K562 (cell line): ENCODE measurements around the gene SSR4. TPM values are rescaled to one million over a fixed set of nuclear protein-coding genes. Genes with fewer than 3 reads are reported as not detected.

Experiments used
- ATAC-seq: fragments of 200-7000 bp; cut with Tn5 transposase; 3 replicates; pipeline ENCODE4 v1.9.1; 2020; ENCODE audit warnings: moderate library complexity
- BruUV-seq: library from RNA; stranded (reverse); fragments of 400-500 nt; replicated peaks from 2 replicates; lab custom pipeline; 2021; lab: Mats Ljungman, UMichigan
- CTCF ChIA-PET: fragments of 300-600 bp; formaldehyde crosslinking; extraction: SDS; loops from one replicate; lab custom pipeline; 2021; ENCODE audit warnings: low intra/inter-chr PET ratio; lab: Yijun Ruan, JAX
- POLR2A ChIA-PET: fragments of 300-600, 350-650 bp; sonication (Branson Sonifier 250); formaldehyde crosslinking; extraction: SDS; loops from one replicate; lab custom pipeline; 2021; ENCODE audit warnings: antibody characterized with exemption, inconsistent platforms; lab: Yijun Ruan, JAX
- DNase-seq, 4 experiments: peaks; one replicate each; pipeline versions ENCODE4 v3.0.0 to v3.0.0-alpha.2; 2011 to 2018; ENCODE audit warnings: low spot score in 3 of 4, mixed read lengths in 3 of 4; ENCODE audit errors: extremely low read depth in 1 of 4
- FAIRE-seq: peaks from 2 replicates; lab custom pipeline; 2011; peaks lifted over from hg19 to GRCh38; lab: Jason Lieb, UNC
- H2AFZ ChIP-seq: 2 replicates; pipeline ENCODE4 v1.6.0; 2011; ENCODE audit warnings: low read depth, low read length, control low read depth, inconsistent platforms
- H3K27ac ChIP-seq: fragments of 200-600 bp; 3 replicates; pipeline ENCODE4 v1.8.0; 2011; ENCODE audit warnings: low read depth, mild to moderate bottlenecking, control low read depth, inconsistent platforms, low read length, moderate library complexity, mixed read lengths; ENCODE audit errors: extremely low read depth
- H3K27me3 ChIP-seq, 2 experiments: fragments of 300-600 bp in 1 of 2; 2 replicates in 1 of 2; 3 replicates in 1 of 2; pipeline versions ENCODE4 v1.6.0 to v1.8.0; 2011; ENCODE audit warnings: inconsistent platforms in 2 of 2, low read length in 2 of 2, mild to moderate bottlenecking in 1 of 2, mixed read lengths in 1 of 2, moderate library complexity in 1 of 2; ENCODE audit not compliant: control insufficient read depth in 2 of 2, insufficient read depth in 2 of 2
- H3K36me3 ChIP-seq: fragments of 300-600 bp; 3 replicates; pipeline ENCODE4 v1.8.0; 2011; ENCODE audit warnings: mild to moderate bottlenecking, low read length, inconsistent platforms; ENCODE audit not compliant: control insufficient read depth, insufficient read depth
- H3K4me1 ChIP-seq, 2 experiments: fragments of 200-600 bp in 1 of 2; replicated peaks in 1 of 2; 2 replicates in 1 of 2; 3 replicates in 1 of 2; pipeline versions ENCODE4 v1.5.1 to v1.8.0; 2011; ENCODE audit warnings: inconsistent platforms in 2 of 2, low read length in 2 of 2, mild to moderate bottlenecking in 1 of 2, mixed read lengths in 1 of 2, moderate library complexity in 1 of 2; ENCODE audit not compliant: control insufficient read depth in 2 of 2, insufficient read depth in 2 of 2
- H3K4me2 ChIP-seq: 2 replicates; pipeline ENCODE4 v1.6.1; 2011; ENCODE audit warnings: low read length, control low read depth, inconsistent platforms, mixed read lengths; ENCODE audit not compliant: insufficient read depth
- H3K4me3 ChIP-seq: fragments of 200-600 bp; sonication (generic), shearing (Covaris generic); 2 replicates; pipeline ENCODE4 v1.5.1; 2016; ENCODE audit warnings: control low read depth, inconsistent platforms
- H3K79me2 ChIP-seq: fragments of 200-600 bp; 3 replicates; pipeline ENCODE4 v1.8.0; 2011; ENCODE audit warnings: low read length, inconsistent platforms; ENCODE audit not compliant: control insufficient read depth, insufficient read depth
- H3K9ac ChIP-seq, 2 experiments: 2 replicates each; pipeline versions ENCODE4 v1.6.0 to v1.6.1; 2011; ENCODE audit warnings: low read depth in 2 of 2, low read length in 2 of 2, control low read depth in 1 of 2, inconsistent platforms in 1 of 2, mild to moderate bottlenecking in 1 of 2, mixed read lengths in 1 of 2; ENCODE audit not compliant: insufficient read depth in 1 of 2
- H3K9me1 ChIP-seq: one replicate; pipeline ENCODE4 v1.6.0; 2011; ENCODE audit warnings: inconsistent platforms, mild to moderate bottlenecking, low read length, moderate library complexity; ENCODE audit not compliant: control insufficient read depth, insufficient read depth
- H3K9me3 ChIP-seq: replicated peaks from 2 replicates; pipeline ENCODE4 v1.5.1; 2011; ENCODE audit warnings: low read depth, low read length, inconsistent platforms; ENCODE audit not compliant: control insufficient read depth, insufficient read depth
- H4K20me1 ChIP-seq: replicated peaks from 2 replicates; pipeline ENCODE4 v1.6.1; 2011; ENCODE audit warnings: low read length, inconsistent platforms, mixed read lengths; ENCODE audit not compliant: control insufficient read depth, insufficient read depth
- KLF13 ChIP-seq: fragments of 450-650 bp; IDR thresholded peaks from 2 replicates; pipeline ENCODE4 v1.6.1; 2016; ENCODE audit warnings: missing genetic modification characterization, low read depth, mild to moderate bottlenecking, missing compliant biosample characterization, moderate library complexity, borderline replicate concordance
- LEF1 ChIP-seq: fragments of 450-650 bp; IDR thresholded peaks from 2 replicates; pipeline ENCODE4 v1.6.1; 2016; ENCODE audit warnings: mild to moderate bottlenecking
- NRF1 ChIP-seq, 2 experiments: fragments of 450-650 bp; IDR thresholded peaks in 1 of 2; conservative IDR thresholded peaks in 1 of 2; 2 replicates each; pipeline ENCODE4 v1.6.1; 2014; ENCODE audit warnings: mild to moderate bottlenecking in 2 of 2
- PML ChIP-seq: IDR thresholded peaks from 2 replicates; pipeline ENCODE4 v1.6.1; 2012; ENCODE audit warnings: low read length, inconsistent platforms
- POLR3G ChIP-seq: IDR thresholded peaks from 2 replicates; pipeline ENCODE4 v1.6.1; 2011; ENCODE audit not compliant: insufficient read length, insufficient replicate concordance; ENCODE audit errors: extremely low read depth
- PYGO2 ChIP-seq: fragments of 450-650 bp; IDR thresholded peaks from 2 replicates; pipeline ENCODE4 v1.6.1; 2016; ENCODE audit warnings: mild to moderate bottlenecking, missing genetic modification characterization, moderate library complexity, missing compliant biosample characterization
- SAFB ChIP-seq: fragments of 200-400 bp; formaldehyde crosslinking; IDR thresholded peaks from 2 replicates; pipeline ENCODE4 v1.6.1; 2017; ENCODE audit warnings: low read depth, low read length, borderline replicate concordance
- TCF15 ChIP-seq: fragments of 250-450 bp; sonication (Bioruptor Pico); IDR thresholded peaks from 2 replicates; pipeline ENCODE4 v1.8.0; 2022; ENCODE audit warnings: moderate library complexity, mild to moderate bottlenecking, inconsistent platforms
- TRIM28 ChIP-seq: fragments of 450-650 bp; IDR thresholded peaks from 2 replicates; pipeline ENCODE4 v1.6.1; 2017
- ZNF165 ChIP-seq: fragments of 250-450 bp; sonication (Bioruptor Pico); IDR thresholded peaks from 2 replicates; pipeline ENCODE4 v1.4.0; 2020; ENCODE audit warnings: borderline replicate concordance
- ZNF717 ChIP-seq: fragments of 250-450 bp; sonication (Bioruptor Pico); IDR thresholded peaks from 2 replicates; pipeline ENCODE4 v1.5.0; 2021
- ZNF766 ChIP-seq: fragments of 200-800 bp; sonication (Bioruptor generic); conservative IDR thresholded peaks from 2 replicates; pipeline ENCODE4 v1.6.1; 2016; ENCODE audit warnings: missing genetic modification characterization, missing compliant biosample characterization
- ZZZ3 ChIP-seq: fragments of 450-650 bp; IDR thresholded peaks from 2 replicates; pipeline ENCODE4 v1.6.1; 2016; ENCODE audit warnings: antibody characterized with exemption, mild to moderate bottlenecking, moderate library complexity
- WGBS: fragments of 100-300 bp; shearing (Covaris generic); methylation state at CpG from one replicate; pipeline ENCODE4 v1.1.6; 2016; ENCODE audit warnings: low coverage, mixed read lengths; ENCODE audit not compliant: insufficient coverage; ENCODE audit errors: missing lambda C conversion rate; 5-methylcytosine and 5-hydroxymethylcytosine counted together
- in situ Hi-C: fragments of 300-500 bp; cut with MboI; formaldehyde crosslinking; loops from 4 replicates; pipeline ENCODE4 v1.15.0; 2018; ENCODE audit warnings: inconsistent platforms, mixed read lengths
- intact Hi-C: fragments of 100-400 bp; cut with micrococcal nuclease; formaldehyde crosslinking; loops from 2 replicates; pipeline ENCODE4 v1.14.2; 2022
- polyA plus RNA-seq, 8 experiments: library from polyadenylated mRNA; depleted of rRNA in 4 of 8; stranded (reverse) in 5 of 8; unstranded in 3 of 8; fragments of >200 nt; fragmentation: Nextera tagmentation in 2 of 8; fragmentation: Illumina TruSeq in 1 of 8; extraction: Ambion mirVana in 2 of 8; extraction: Trizol in 1 of 8; gene quantifications; 2 replicates each; pipeline versions ENCODE4 v1.2.1 to v1.2.3, GENCODE V29; 2011 to 2014; ENCODE audit warnings: inconsistent platforms in 1 of 8, missing spikeins in 1 of 8
- total RNA-seq, 7 experiments: library from RNA; depleted of rRNA in 6 of 7; stranded (reverse); fragments of >200 nt in 6 of 7; fragmentation: Illumina TruSeq in 2 of 7; extraction: Trizol in 2 of 7; gene quantifications; 2 replicates each; pipeline versions ENCODE4 v1.2.1 to v1.2.3, GENCODE V29; 2011 to 2021; ENCODE audit warnings: low replicate concordance in 1 of 7
- TF ChIP-seq, protein P1 (sequence below): fragments of 450-650 bp; formaldehyde crosslinking; IDR thresholded peaks from 2 replicates; pipeline ENCODE4 v1.4.0; 2020; ENCODE audit warnings: mild to moderate bottlenecking, moderate library complexity
- TF ChIP-seq, protein P2 (sequence below): sonication (generic); formaldehyde crosslinking; IDR thresholded peaks from 2 replicates; pipeline ENCODE4 v1.5.0; 2020; ENCODE audit warnings: missing genetic modification reagents
- TF ChIP-seq, protein P3 (sequence below): sonication (generic); formaldehyde crosslinking; IDR thresholded peaks from 2 replicates; pipeline ENCODE4 v1.9.0; 2022; ENCODE audit warnings: mild to moderate bottlenecking, missing genetic modification reagents
- TF ChIP-seq, protein P4 (sequence below): fragments of 250-450 bp; sonication (Bioruptor Pico); IDR thresholded peaks from 2 replicates; pipeline ENCODE4 v1.5.0; 2020; ENCODE audit warnings: mild to moderate bottlenecking

Gene SSR4
- total and polyA plus RNA-seq, 9 of the 15 experiments (the other 6 are each of a cell fraction or from before 2014, with no cell fraction given): 146 to 492 (median 272) TPM

DNA sequence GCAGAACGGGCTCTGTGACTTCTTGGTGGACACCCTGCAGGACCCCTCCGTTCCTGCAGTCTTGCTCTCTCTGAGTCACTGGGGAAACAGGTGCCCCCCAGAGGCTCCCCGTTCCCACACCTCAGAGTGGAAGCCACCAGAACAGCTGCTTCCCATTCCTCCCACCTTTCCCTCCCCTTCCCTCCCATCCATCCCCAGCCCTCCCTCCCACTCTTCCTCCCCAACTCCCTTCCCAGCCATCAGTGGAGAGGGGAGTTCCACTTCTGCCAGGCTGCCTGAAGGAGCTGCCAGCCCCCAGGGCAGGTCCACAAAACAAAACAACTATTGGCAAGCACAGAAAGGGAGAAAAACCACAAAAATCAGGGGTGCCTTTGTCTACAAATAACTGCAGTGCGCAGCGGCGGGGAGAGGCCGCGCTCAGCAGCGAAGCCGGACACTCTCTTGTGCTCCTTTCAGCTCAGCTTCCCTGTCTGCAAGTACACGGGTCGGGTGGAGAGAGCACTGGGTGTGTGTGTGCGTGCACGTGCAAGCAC lies 8.1 kb downstream of the SSR4 start:
- Histone ChIP-seq H3K36me3 (peaks cover 18% of the 10 kb centered on the region; the same call in 1 of the 3 replicates), H3K27me3 (peaks cover 0 to 12% of the 10 kb centered on the region in 2 experiments; a peak in 3 of 5 replicates), H3K4me3 (no peak overlapping the region), H3K4me2 (no peak overlapping the region), H3K27ac (no peak overlapping the region), H3K9me3 (no peaks in the 10 kb centered on the region), H3K9me1 (no peaks in the 10 kb centered on the region), H3K9ac (peak overlapping the region in 1 of 2 experiments; percentile 71; a peak in 1 of 4 replicates), H2AFZ (no peak overlapping the region), H3K4me1 (peaks cover 0 to 46% of the 10 kb centered on the region in 2 experiments; a peak in 2 of 5 replicates), H3K79me2 (no peaks in the 10 kb centered on the region), H4K20me1 (no peaks in the 10 kb centered on the region; the same call in 1 of the 2 replicates)
- FAIRE-seq: no peak
- in situ Hi-C loops (no loop called here), intact Hi-C loops (no loop called here)
- CTCF ChIA-PET: no interaction called here
- 22% methylated on average over 13 of the region's 14 CpGs for WGBS
- no peak for ATAC-seq
- no TSS peak for BruUV-seq
- peak in 1 of 4 experiments; percentile 31 for DNase-seq
- POLR2A ChIA-PET: interaction anchor here (0.6 kb wide), 1 partner anchor 9 kb away, joined by 3 read pairs; no protein-coding TSS in a partner anchor
- TF ChIP-seq ZZZ3: no peak
- TF ChIP-seq, protein P1, sequence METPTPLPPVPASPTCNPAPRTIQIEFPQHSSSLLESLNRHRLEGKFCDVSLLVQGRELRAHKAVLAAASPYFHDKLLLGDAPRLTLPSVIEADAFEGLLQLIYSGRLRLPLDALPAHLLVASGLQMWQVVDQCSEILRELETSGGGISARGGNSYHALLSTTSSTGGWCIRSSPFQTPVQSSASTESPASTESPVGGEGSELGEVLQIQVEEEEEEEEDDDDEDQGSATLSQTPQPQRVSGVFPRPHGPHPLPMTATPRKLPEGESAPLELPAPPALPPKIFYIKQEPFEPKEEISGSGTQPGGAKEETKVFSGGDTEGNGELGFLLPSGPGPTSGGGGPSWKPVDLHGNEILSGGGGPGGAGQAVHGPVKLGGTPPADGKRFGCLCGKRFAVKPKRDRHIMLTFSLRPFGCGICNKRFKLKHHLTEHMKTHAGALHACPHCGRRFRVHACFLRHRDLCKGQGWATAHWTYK (CRISPR knock-in tag): no peak
- TF ChIP-seq, protein P2, sequence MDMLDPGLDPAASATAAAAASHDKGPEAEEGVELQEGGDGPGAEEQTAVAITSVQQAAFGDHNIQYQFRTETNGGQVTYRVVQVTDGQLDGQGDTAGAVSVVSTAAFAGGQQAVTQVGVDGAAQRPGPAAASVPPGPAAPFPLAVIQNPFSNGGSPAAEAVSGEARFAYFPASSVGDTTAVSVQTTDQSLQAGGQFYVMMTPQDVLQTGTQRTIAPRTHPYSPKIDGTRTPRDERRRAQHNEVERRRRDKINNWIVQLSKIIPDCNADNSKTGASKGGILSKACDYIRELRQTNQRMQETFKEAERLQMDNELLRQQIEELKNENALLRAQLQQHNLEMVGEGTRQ: no peak
- TF ChIP-seq TRIM28: no peak
- no peak for TF ChIP-seq PML
- TF ChIP-seq, protein P3, sequence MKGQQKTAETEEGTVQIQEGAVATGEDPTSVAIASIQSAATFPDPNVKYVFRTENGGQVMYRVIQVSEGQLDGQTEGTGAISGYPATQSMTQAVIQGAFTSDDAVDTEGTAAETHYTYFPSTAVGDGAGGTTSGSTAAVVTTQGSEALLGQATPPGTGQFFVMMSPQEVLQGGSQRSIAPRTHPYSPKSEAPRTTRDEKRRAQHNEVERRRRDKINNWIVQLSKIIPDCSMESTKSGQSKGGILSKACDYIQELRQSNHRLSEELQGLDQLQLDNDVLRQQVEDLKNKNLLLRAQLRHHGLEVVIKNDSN (CRISPR knock-in tag): no peak
- TF ChIP-seq, protein P4, sequence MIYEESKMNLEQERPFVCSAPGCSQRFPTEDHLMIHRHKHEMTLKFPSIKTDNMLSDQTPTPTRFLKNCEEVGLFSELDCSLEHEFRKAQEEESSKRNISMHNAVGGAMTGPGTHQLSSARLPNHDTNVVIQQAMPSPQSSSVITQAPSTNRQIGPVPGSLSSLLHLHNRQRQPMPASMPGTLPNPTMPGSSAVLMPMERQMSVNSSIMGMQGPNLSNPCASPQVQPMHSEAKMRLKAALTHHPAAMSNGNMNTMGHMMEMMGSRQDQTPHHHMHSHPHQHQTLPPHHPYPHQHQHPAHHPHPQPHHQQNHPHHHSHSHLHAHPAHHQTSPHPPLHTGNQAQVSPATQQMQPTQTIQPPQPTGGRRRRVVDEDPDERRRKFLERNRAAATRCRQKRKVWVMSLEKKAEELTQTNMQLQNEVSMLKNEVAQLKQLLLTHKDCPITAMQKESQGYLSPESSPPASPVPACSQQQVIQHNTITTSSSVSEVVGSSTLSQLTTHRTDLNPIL (CRISPR knock-in tag): no peak
- TF ChIP-seq NRF1 (conservative IDR thresholded peaks at IDR 0.05 in 1 of 2, IDR thresholded peaks at IDR 0.05 in 1 of 2): no peak
- no peak for TF ChIP-seq SAFB
- TF ChIP-seq ZNF766 (CRISPR knock-in tag): no peak
- TF ChIP-seq POLR3G: no peak
- no peak for TF ChIP-seq ZNF165 (CRISPR knock-in tag)
- TF ChIP-seq TCF15 (CRISPR knock-in tag): no peak
- no peak for TF ChIP-seq PYGO2 (tag)
- TF ChIP-seq LEF1: no peak
- no peak for TF ChIP-seq ZNF717 (CRISPR knock-in tag)
- TF ChIP-seq KLF13 (tag): no peak
